HepG2 (cell line): ENCODE data around the gene DNAJC21.

Experiments used
- BCL3 ChIP-seq: sonication (generic); formaldehyde crosslinking; IDR thresholded peaks from 2 replicates; pipeline ENCODE4 v1.5.1; 2020; ENCODE audit warnings: mild to moderate bottlenecking, missing genetic modification reagents, moderate library complexity
- CEBPZ ChIP-seq: IDR thresholded peaks from 2 replicates; pipeline ENCODE4 v1.6.1; 2012; ENCODE audit warnings: low read length, improper control_type of control experiment
- NONO ChIP-seq, 2 experiments: fragments of 450-650 bp in 1 of 2; sonication (generic) in 1 of 2; formaldehyde crosslinking in 1 of 2; IDR thresholded peaks in 1 of 2; conservative IDR thresholded peaks in 1 of 2; 2 replicates each; pipeline versions ENCODE4 v1.6.1 to v1.8.0; 2017 to 2022; ENCODE audit warnings: mild to moderate bottlenecking in 1 of 2, missing genetic modification reagents in 1 of 2, moderate library complexity in 1 of 2
- SMARCC2 ChIP-seq: fragments of 450-650 bp; IDR thresholded peaks from 2 replicates; pipeline ENCODE4 v1.6.1; 2017; ENCODE audit warnings: antibody characterized with exemption, mild to moderate bottlenecking
- TBX3 ChIP-seq: fragments of 450-650 bp; IDR thresholded peaks from 2 replicates; pipeline ENCODE4 v1.6.1; 2017; ENCODE audit warnings: antibody characterized with exemption, mild to moderate bottlenecking, inconsistent platforms, borderline replicate concordance

GRCh38 chr5:34918025-34918424 is 11.3 kb upstream of the DNAJC21 start:
- no peak for TF ChIP-seq NONO (IDR thresholded peaks at IDR 0.05)
- no peak for TF ChIP-seq NONO (CRISPR knock-in tag; conservative IDR thresholded peaks at IDR 0.05)
- TF ChIP-seq CEBPZ: no peak
- TF ChIP-seq SMARCC2: no peak
- no peak for TF ChIP-seq TBX3
- no peak for TF ChIP-seq BCL3 (CRISPR knock-in tag)
